T-cell (primary cell): ENCODE data around the gene ANKRD33B. TPM values are rescaled to one million over a fixed set of nuclear protein-coding genes. Genes with fewer than 3 reads are reported as not detected.

ENCODE experiments used
- ATAC-seq, 4 experiments: fragments of 200-7000 bp in 3 of 4; fragments of 150-1000 bp in 1 of 4; cut with Tn5 transposase; replicated peaks in 1 of 4; 1 replicate in 3 of 4; 2 replicates in 1 of 4; pipeline ENCODE4 v1.10.0; 2021; ENCODE audit warnings: moderate library complexity in 3 of 4, mild to moderate bottlenecking in 2 of 4, moderate number of reproducible peaks in 1 of 4
- CTCF ChIA-PET, 2 donors: fragments of 300-600 bp; sonication (Branson Sonifier 250); formaldehyde crosslinking; loops; one replicate each; lab custom pipeline; 2022; ENCODE audit warnings: antibody characterized with exemption in 2 of 2; lab: Charles Lee
- POLR2A ChIA-PET, 2 donors: fragments of 300-600 bp; sonication (Branson Sonifier 250); formaldehyde crosslinking; loops; one replicate each; lab custom pipeline; 2022; ENCODE audit warnings: antibody characterized with exemption in 2 of 2; lab: Charles Lee
- DNase-seq, 35 experiments: peaks; one replicate each; pipeline versions ENCODE4 v3.0.0 to v3.0.0-alpha.2; 2013 to 2023
- H3K27ac ChIP-seq: one replicate; pipeline ENCODE4 v1.5.1; 2013; ENCODE audit warnings: low read length
- H3K27me3 ChIP-seq, 2 experiments: replicated peaks in 1 of 2; 1 replicate in 1 of 2; 2 replicates in 1 of 2; pipeline versions ENCODE4 v1.6.1 to v1.7.0; 2013; ENCODE audit warnings: low read length in 1 of 2, mixed read lengths in 1 of 2; ENCODE audit not compliant: control insufficient read depth in 2 of 2, insufficient read depth in 2 of 2; ENCODE audit errors: extremely low read depth in 1 of 2
- H3K36me3 ChIP-seq, 2 donors: 1 replicate in 1 of 2; 2 replicates in 1 of 2; pipeline versions ENCODE4 v1.6.1 to v1.7.0; 2013; ENCODE audit warnings: low read length in 1 of 2; ENCODE audit not compliant: control insufficient read depth in 2 of 2, insufficient read depth in 1 of 2; ENCODE audit errors: extremely low read depth in 1 of 2
- H3K4me1 ChIP-seq, 2 experiments: 1 replicate in 1 of 2; 2 replicates in 1 of 2; pipeline versions ENCODE4 v1.6.1 to v1.7.0; 2013; ENCODE audit warnings: low read length in 2 of 2, mixed read lengths in 1 of 2; ENCODE audit not compliant: insufficient read depth in 2 of 2, control insufficient read depth in 1 of 2; ENCODE audit errors: extremely low read depth in 1 of 2
- H3K4me3 ChIP-seq, 2 donors: 1 replicate in 1 of 2; 2 replicates in 1 of 2; pipeline versions ENCODE4 v1.5.1 to v1.7.0; 2013; ENCODE audit warnings: mild to moderate bottlenecking in 2 of 2, low read length in 1 of 2, moderate library complexity in 1 of 2; ENCODE audit not compliant: control insufficient read depth in 1 of 2; ENCODE audit errors: extremely low read depth in 1 of 2
- H3K9me3 ChIP-seq: 2 replicates; pipeline ENCODE4 v1.7.0; 2013
- H3K27ac Mint-ChIP-seq, 2 donors: one replicate each; pipeline ENCODE4 v1.8.0; 2020 to 2021; ENCODE audit warnings: mild to moderate bottlenecking in 2 of 2, mixed read lengths in 2 of 2
- H3K27me3 Mint-ChIP-seq, 2 donors: one replicate each; pipeline ENCODE4 v1.8.0; 2021 to 2022; ENCODE audit warnings: mixed read lengths in 2 of 2
- H3K36me3 Mint-ChIP-seq: one replicate; pipeline ENCODE4 v1.8.0; 2021; ENCODE audit warnings: mixed read lengths
- H3K4me1 Mint-ChIP-seq, 3 donors: one replicate each; pipeline ENCODE4 v1.8.0; 2020 to 2022; ENCODE audit warnings: mixed read lengths in 3 of 3, mild to moderate bottlenecking in 1 of 3
- H3K4me3 Mint-ChIP-seq, 3 donors: one replicate each; pipeline ENCODE4 v1.8.0; 2020 to 2022; ENCODE audit warnings: mild to moderate bottlenecking in 3 of 3, mixed read lengths in 3 of 3, moderate library complexity in 3 of 3
- H3K9me3 Mint-ChIP-seq, 3 donors: one replicate each; pipeline ENCODE4 v1.8.0; 2020 to 2022; ENCODE audit warnings: mixed read lengths in 3 of 3
- WGBS: methylation state at CpG from one replicate; pipeline ENCODE4 v1.1.5; 2013; ENCODE audit warnings: missing lambda C conversion rate; ENCODE audit not compliant: insufficient coverage; 5-methylcytosine and 5-hydroxymethylcytosine counted together
- total RNA-seq, 35 experiments: library from RNA in 6 of 35; stranded (reverse) in 6 of 35; fragments of 120-200 nt in 1 of 35; gene quantifications; one replicate each; pipeline versions ENCODE4 v1.2.1 to v1.2.4 and lab custom pipeline; 2013 to 2026

ANKRD33B gene
- total RNA-seq, 5 donors from 2014 or later (not counting 1 experiment from before 2014, with no cell fraction given): 1.0 to 4.1 (median 2.4) TPM

DNA sequence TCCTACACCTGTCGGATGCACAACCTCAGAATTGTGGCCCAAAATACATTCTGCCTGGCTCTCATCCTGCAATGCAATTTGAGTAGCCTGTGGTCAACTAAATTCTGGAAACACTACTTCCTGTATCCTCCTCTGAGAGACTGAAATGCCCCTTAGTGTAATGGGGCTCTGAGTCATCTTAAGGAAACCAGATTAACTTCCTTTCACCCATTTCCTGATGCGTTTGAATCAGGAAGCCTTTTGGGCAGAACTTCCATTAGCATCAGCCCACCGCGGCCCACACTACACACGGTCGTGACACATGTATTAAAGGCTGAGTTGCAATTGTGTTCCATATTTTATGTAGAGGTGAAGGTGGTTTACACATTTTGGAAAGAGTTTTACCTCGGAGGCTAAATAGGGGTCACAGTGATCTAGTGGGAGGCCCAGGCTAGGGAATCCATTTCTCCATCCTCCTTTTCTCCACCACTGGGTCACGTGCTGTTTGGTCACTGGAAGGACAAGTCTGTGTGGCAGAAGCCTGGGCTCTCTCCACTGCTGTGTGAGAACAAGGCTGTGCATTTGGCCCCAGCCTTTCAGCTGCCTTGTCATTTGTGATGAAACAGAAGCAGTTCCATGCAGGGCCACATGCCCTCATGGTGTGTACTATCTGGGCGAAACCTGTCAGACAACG lies 141.2 kb downstream of the ANKRD33B start:
- H3K4me1 Mint-ChIP-seq: peaks cover 40 to 47% (median 43%) of the 10 kb centered on the region in 3 donors
- DNase-seq: peak in 2 of 35 experiments; percentile 6 to 19

DNA sequence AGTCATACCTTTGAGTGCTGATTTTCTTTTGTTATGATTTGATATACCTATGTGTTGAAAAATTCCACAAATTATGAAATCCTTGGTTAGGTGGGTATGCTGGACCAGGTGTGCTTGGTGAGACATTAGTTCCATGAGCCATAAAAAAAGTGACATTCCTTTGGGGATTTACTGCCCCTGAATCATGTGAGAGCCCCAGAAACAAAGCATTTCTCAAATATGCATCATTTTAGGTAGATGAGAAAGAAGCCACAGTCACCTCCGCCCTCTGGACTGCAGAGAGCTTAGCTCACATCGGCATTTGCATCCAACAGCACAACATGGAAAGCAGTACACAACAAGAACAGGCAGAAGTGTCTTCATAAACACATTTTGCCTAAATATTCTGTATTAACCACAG lies 141.9 kb downstream of the ANKRD33B start:
- CTCF ChIA-PET: no interaction called here

More for the DNA sequence above, 141.2 kb downstream of the ANKRD33B start:
- Mint-ChIP-seq H3K27ac (peak overlapping the region; percentile 66 to 84), H3K27me3 (no peaks in the 10 kb centered on the region), H3K36me3 (peaks cover 10% of the 10 kb centered on the region), H3K4me3 (no peak overlapping the region), H3K9me3 (no peaks in the 10 kb centered on the region)
- no peaks in the 10 kb centered on the region for H3K27me3 ChIP-seq
- H3K4me1 ChIP-seq: peaks cover 0 to 17% of the 10 kb centered on the region in 2 experiments
- no peak overlapping the region for H3K4me3 ChIP-seq
- H3K9me3 ChIP-seq: no peaks in the 10 kb centered on the region
- peak overlapping the region; percentile 49 for H3K27ac ChIP-seq
- no CpG with 5 or more reads among the region's 10 CpGs for WGBS
- ChIA-PET CTCF (no interaction called here), POLR2A (no interaction called here)
- peak; percentile 34 to 65 (median 42) for ATAC-seq
- peaks cover 0 to 2% of the 10 kb centered on the region in 2 donors for H3K36me3 ChIP-seq

DNA sequence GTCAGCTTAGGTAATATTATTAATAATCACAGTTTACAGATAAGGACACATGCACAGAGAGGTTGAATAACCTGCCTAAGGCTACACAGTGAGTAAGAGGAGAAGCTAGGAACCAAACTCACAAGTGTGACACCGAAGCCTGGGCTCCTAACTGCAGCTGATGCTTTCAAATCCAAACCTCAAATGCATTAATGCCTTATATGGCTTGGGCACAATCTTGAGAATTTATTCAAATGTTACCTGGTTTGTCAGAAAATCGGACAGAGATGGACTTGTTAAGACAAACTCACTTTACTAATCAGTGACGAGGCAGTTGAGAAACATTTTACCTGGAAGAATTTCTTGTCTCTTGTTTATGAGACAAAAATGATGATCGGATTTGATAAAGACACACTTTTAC lies 142.5 kb downstream of the ANKRD33B start:
- H3K36me3 Mint-ChIP-seq: peaks cover 12% of the 10 kb centered on the region
- H3K4me3 ChIP-seq: no peak overlapping the region
- WGBS: no CpG with 5 or more reads among the region's 4 CpGs
- ATAC-seq (no peak), DNase-seq (no peak)
- H3K27me3 ChIP-seq: no peaks in the 10 kb centered on the region
- POLR2A ChIA-PET: interaction anchor here in 1 of 2 donors (0.7 kb wide), 1 partner anchor 20 kb away, joined by 4 read pairs; no protein-coding TSS in a partner anchor
- peaks cover 0 to 17% of the 10 kb centered on the region in 2 experiments for H3K4me1 ChIP-seq
- H3K27ac Mint-ChIP-seq: no peak overlapping the region
- H3K4me1 Mint-ChIP-seq: peaks cover 40 to 45% (median 40%) of the 10 kb centered on the region in 3 donors
- H3K9me3 ChIP-seq: no peaks in the 10 kb centered on the region
- CTCF ChIA-PET: no interaction called here
- peaks cover 0 to 2% of the 10 kb centered on the region in 2 donors for H3K36me3 ChIP-seq
- no peak overlapping the region for H3K4me3 Mint-ChIP-seq
- H3K27ac ChIP-seq: no peak overlapping the region
- no peaks in the 10 kb centered on the region for H3K9me3 Mint-ChIP-seq
- no peaks in the 10 kb centered on the region for H3K27me3 Mint-ChIP-seq

More for the DNA sequence above, 141.9 kb downstream of the ANKRD33B start:
- ATAC-seq: no peak
- Mint-ChIP-seq H3K27ac (peak overlapping the region; percentile 7 to 66), H3K27me3 (no peaks in the 10 kb centered on the region), H3K9me3 (no peaks in the 10 kb centered on the region), H3K4me3 (no peak overlapping the region), H3K36me3 (peaks cover 10% of the 10 kb centered on the region), H3K4me1 (peaks cover 40 to 45% (median 40%) of the 10 kb centered on the region in 3 donors)
- POLR2A ChIA-PET: interaction anchor here in 1 of 2 donors (0.7 kb wide), 1 partner anchor 21 kb away, joined by 4 read pairs; no protein-coding TSS in a partner anchor
- Histone ChIP-seq H3K27ac (peak overlapping the region; percentile 49), H3K9me3 (no peaks in the 10 kb centered on the region), H3K36me3 (peaks cover 0 to 2% of the 10 kb centered on the region in 2 donors), H3K4me1 (peaks cover 0 to 17% of the 10 kb centered on the region in 2 experiments), H3K4me3 (no peak overlapping the region), H3K27me3 (no peaks in the 10 kb centered on the region)
- DNase-seq: no peak
- no CpG with 5 or more reads among the region's 2 CpGs for WGBS

Other genes starting within 250 kb of the ANKRD33B start
- 100 to 1,000 TPM; 146 to 185 (median 167) TPM for gene MARCHF6, start 210.4 kb upstream of the ANKRD33B start, total RNA-seq
- 1 to 10 TPM in 2 of 5 donors, under 1 TPM in 3; 0.61 to 1.5 (median 0.95) TPM for gene ROPN1L, start 122.2 kb upstream of the ANKRD33B start, total RNA-seq
- 10 to 100 TPM; 34.1 to 43.7 (median 36.3) TPM for gene DAP, start 197.2 kb downstream of the ANKRD33B start, total RNA-seq